ENCODE data around the gene HPGDS.

- TF ChIP-seq, protein P1, sequence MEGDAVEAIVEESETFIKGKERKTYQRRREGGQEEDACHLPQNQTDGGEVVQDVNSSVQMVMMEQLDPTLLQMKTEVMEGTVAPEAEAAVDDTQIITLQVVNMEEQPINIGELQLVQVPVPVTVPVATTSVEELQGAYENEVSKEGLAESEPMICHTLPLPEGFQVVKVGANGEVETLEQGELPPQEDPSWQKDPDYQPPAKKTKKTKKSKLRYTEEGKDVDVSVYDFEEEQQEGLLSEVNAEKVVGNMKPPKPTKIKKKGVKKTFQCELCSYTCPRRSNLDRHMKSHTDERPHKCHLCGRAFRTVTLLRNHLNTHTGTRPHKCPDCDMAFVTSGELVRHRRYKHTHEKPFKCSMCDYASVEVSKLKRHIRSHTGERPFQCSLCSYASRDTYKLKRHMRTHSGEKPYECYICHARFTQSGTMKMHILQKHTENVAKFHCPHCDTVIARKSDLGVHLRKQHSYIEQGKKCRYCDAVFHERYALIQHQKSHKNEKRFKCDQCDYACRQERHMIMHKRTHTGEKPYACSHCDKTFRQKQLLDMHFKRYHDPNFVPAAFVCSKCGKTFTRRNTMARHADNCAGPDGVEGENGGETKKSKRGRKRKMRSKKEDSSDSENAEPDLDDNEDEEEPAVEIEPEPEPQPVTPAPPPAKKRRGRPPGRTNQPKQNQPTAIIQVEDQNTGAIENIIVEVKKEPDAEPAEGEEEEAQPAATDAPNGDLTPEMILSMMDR (IDR thresholded peaks at IDR 0.05; ENCODE audit: low read depth, low read length, missing input control): no peak
- TF ChIP-seq EGR1 (IDR thresholded peaks at IDR 0.05; ENCODE audit: low read depth in 2 of 2) (no peak), HNF4G (IDR thresholded peaks at IDR 0.05) (no peak), RAD21 (IDR thresholded peaks at IDR 0.05) (no peak), ZBTB33 (IDR thresholded peaks at IDR 0.05) (no peak), REST (IDR thresholded peaks at IDR 0.05) (no peak), SP1 (IDR thresholded peaks at IDR 0.05) (no peak)
Observed at GRCh38 chr4:94325835-94326234, 16.8 kb downstream of the HPGDS start.

Measured in liver (tissue), 3 donors.